ENCODE data around the gene MSRB1. TPM values are rescaled to one million over a fixed set of nuclear protein-coding genes. Genes with fewer than 3 reads are reported as not detected.
A peak's percentile ranks its signal among the peaks of the same experiment; 100 is the strongest.

The MSRB1 gene
- total RNA-seq, 5 donors from 2014 or later (not counting 1 experiment from before 2014, with no cell fraction given): 5.6 to 11.9 (median 9.6) TPM

GRCh38 chr16:1914988-1915387 is 28.0 kb downstream of the MSRB1 start:
- DNase-seq (no peak), ATAC-seq (replicated peaks in 1 of 4) (no peak)
- Mint-ChIP-seq H3K36me3 (no peaks in the 10 kb centered on the region), H3K9me3 (no peaks in the 10 kb centered on the region), H3K27ac (no peak overlapping the region), H3K4me3 (no peak overlapping the region), H3K27me3 (peaks cover 23 to 44% of the 10 kb centered on the region in 2 donors), H3K4me1 (peaks cover 0 to 3% (median 0%) of the 10 kb centered on the region in 3 donors)
- H3K27ac ChIP-seq (ENCODE audit: low read length): no peak overlapping the region
- H3K9me3 ChIP-seq: no peaks in the 10 kb centered on the region
- POLR2A ChIA-PET: no interaction called here
- CTCF ChIA-PET: no interaction called here
- H3K27me3 ChIP-seq (replicated peaks in 1 of 2; ENCODE audit: control insufficient read depth in 2 of 2, extremely low read depth in 1 of 2, insufficient read depth in 2 of 2, low read length in 1 of 2): peaks cover 9 to 62% of the 10 kb centered on the region in 2 experiments
- H3K36me3 ChIP-seq (ENCODE audit: control insufficient read depth in 2 of 2, extremely low read depth in 1 of 2, insufficient read depth in 1 of 2, low read length in 1 of 2): no peaks in the 10 kb centered on the region
- H3K4me3 ChIP-seq (ENCODE audit: control insufficient read depth in 1 of 2, extremely low read depth in 1 of 2, low read length in 1 of 2): no peak overlapping the region
- H3K4me1 ChIP-seq (ENCODE audit: control insufficient read depth in 1 of 2, extremely low read depth in 1 of 2, insufficient read depth in 2 of 2, low read length in 2 of 2): peaks cover 0 to 5% of the 10 kb centered on the region in 2 experiments
- 54% methylated on average over 4 of the region's 8 CpGs for WGBS (ENCODE audit: insufficient coverage)

- WGBS (ENCODE audit: insufficient coverage): 45% methylated on average over 7 of the region's 15 CpGs
Observed at GRCh38 chr16:1914084-1914608, 28.9 kb downstream of the MSRB1 start.

GRCh38 chr16:1913327-1914083 is 29.5 kb downstream of the MSRB1 start:
- Mint-ChIP-seq H3K27ac (no peak overlapping the region), H3K27me3 (peaks cover 28 to 41% of the 10 kb centered on the region in 2 donors), H3K36me3 (no peaks in the 10 kb centered on the region), H3K4me3 (no peak overlapping the region), H3K9me3 (no peaks in the 10 kb centered on the region), H3K4me1 (peaks cover 0 to 3% (median 0%) of the 10 kb centered on the region in 3 donors)
- ChIA-PET CTCF (no interaction called here), POLR2A (no interaction called here)
- no peaks in the 10 kb centered on the region for H3K36me3 ChIP-seq (ENCODE audit: control insufficient read depth in 2 of 2, extremely low read depth in 1 of 2, insufficient read depth in 1 of 2, low read length in 1 of 2)
- H3K9me3 ChIP-seq: no peaks in the 10 kb centered on the region
- H3K4me1 ChIP-seq (ENCODE audit: control insufficient read depth in 1 of 2, extremely low read depth in 1 of 2, insufficient read depth in 2 of 2, low read length in 2 of 2): peaks cover 0 to 1% of the 10 kb centered on the region in 2 experiments
- 68% methylated on average over 12 of the region's 21 CpGs for WGBS (ENCODE audit: insufficient coverage)
- H3K27me3 ChIP-seq (replicated peaks in 1 of 2; ENCODE audit: control insufficient read depth in 2 of 2, extremely low read depth in 1 of 2, insufficient read depth in 2 of 2, low read length in 1 of 2): peaks cover 9 to 62% of the 10 kb centered on the region in 2 experiments
- no peak overlapping the region for H3K27ac ChIP-seq (ENCODE audit: low read length)
- ATAC-seq (replicated peaks in 1 of 4) (peak in 1 of 4 experiments; percentile 13), DNase-seq (no peak)
- no peak overlapping the region for H3K4me3 ChIP-seq (ENCODE audit: control insufficient read depth in 1 of 2, extremely low read depth in 1 of 2, low read length in 1 of 2)

More at GRCh38 chr16:1914084-1914608, 28.9 kb downstream of the MSRB1 start:
- Mint-ChIP-seq H3K27me3 (peaks cover 23 to 43% of the 10 kb centered on the region in 2 donors), H3K4me1 (peaks cover 0 to 3% (median 0%) of the 10 kb centered on the region in 3 donors), H3K27ac (no peak overlapping the region), H3K9me3 (no peaks in the 10 kb centered on the region), H3K36me3 (no peaks in the 10 kb centered on the region), H3K4me3 (no peak overlapping the region)
- DNase-seq (no peak), ATAC-seq (replicated peaks in 1 of 4) (no peak)
- Histone ChIP-seq H3K27me3 (replicated peaks in 1 of 2; ENCODE audit: control insufficient read depth in 2 of 2, extremely low read depth in 1 of 2, insufficient read depth in 2 of 2, low read length in 1 of 2) (peaks cover 9 to 62% of the 10 kb centered on the region in 2 experiments), H3K36me3 (ENCODE audit: control insufficient read depth in 2 of 2, extremely low read depth in 1 of 2, insufficient read depth in 1 of 2, low read length in 1 of 2) (no peaks in the 10 kb centered on the region), H3K4me1 (ENCODE audit: control insufficient read depth in 1 of 2, extremely low read depth in 1 of 2, insufficient read depth in 2 of 2, low read length in 2 of 2) (peaks cover 0 to 5% of the 10 kb centered on the region in 2 experiments), H3K9me3 (no peaks in the 10 kb centered on the region), H3K27ac (ENCODE audit: low read length) (no peak overlapping the region), H3K4me3 (ENCODE audit: control insufficient read depth in 1 of 2, extremely low read depth in 1 of 2, low read length in 1 of 2) (no peak overlapping the region)
- ChIA-PET POLR2A (no interaction called here), CTCF (no interaction called here)

- peaks cover 0 to 3% (median 0%) of the 10 kb centered on the region in 3 donors for H3K4me1 Mint-ChIP-seq
- no peaks in the 10 kb centered on the region for H3K9me3 Mint-ChIP-seq
- no peak for ATAC-seq (replicated peaks in 1 of 4)
- H3K9me3 ChIP-seq: no peaks in the 10 kb centered on the region
- H3K27ac Mint-ChIP-seq: no peak overlapping the region
- H3K27ac ChIP-seq (ENCODE audit: low read length): no peak overlapping the region
- no peaks in the 10 kb centered on the region for H3K4me1 ChIP-seq (ENCODE audit: control insufficient read depth in 1 of 2, extremely low read depth in 1 of 2, insufficient read depth in 2 of 2, low read length in 2 of 2)
- H3K4me3 ChIP-seq (ENCODE audit: control insufficient read depth in 1 of 2, extremely low read depth in 1 of 2, low read length in 1 of 2): no peak overlapping the region
- CTCF ChIA-PET: no interaction called here
- H3K27me3 Mint-ChIP-seq: peaks cover 28 to 41% of the 10 kb centered on the region in 2 donors
- H3K36me3 Mint-ChIP-seq: no peaks in the 10 kb centered on the region
- no peak overlapping the region for H3K4me3 Mint-ChIP-seq
- peaks cover 9 to 67% of the 10 kb centered on the region in 2 experiments for H3K27me3 ChIP-seq (replicated peaks in 1 of 2; ENCODE audit: control insufficient read depth in 2 of 2, extremely low read depth in 1 of 2, insufficient read depth in 2 of 2, low read length in 1 of 2)
- 81% methylated on average over 12 of the region's 17 CpGs for whole genome bisulfite sequencing (ENCODE audit: insufficient coverage)
- DNase-seq: no peak
- H3K36me3 ChIP-seq (ENCODE audit: control insufficient read depth in 2 of 2, extremely low read depth in 1 of 2, insufficient read depth in 1 of 2, low read length in 1 of 2): no peaks in the 10 kb centered on the region
- POLR2A ChIA-PET: no interaction called here
Observed at GRCh38 chr16:1912215-1912543, 30.8 kb downstream of the MSRB1 start.

- POLR2A ChIA-PET: no interaction called here
- H3K4me1 Mint-ChIP-seq: no peaks in the 10 kb centered on the region
- Histone ChIP-seq H3K9me3 (no peaks in the 10 kb centered on the region), H3K4me3 (ENCODE audit: control insufficient read depth in 1 of 2, extremely low read depth in 1 of 2, low read length in 1 of 2) (no peak overlapping the region), H3K27ac (ENCODE audit: low read length) (no peak overlapping the region), H3K36me3 (ENCODE audit: control insufficient read depth in 2 of 2, extremely low read depth in 1 of 2, insufficient read depth in 1 of 2, low read length in 1 of 2) (no peaks in the 10 kb centered on the region), H3K4me1 (ENCODE audit: control insufficient read depth in 1 of 2, extremely low read depth in 1 of 2, insufficient read depth in 2 of 2, low read length in 2 of 2) (no peaks in the 10 kb centered on the region), H3K27me3 (replicated peaks in 1 of 2; ENCODE audit: control insufficient read depth in 2 of 2, extremely low read depth in 1 of 2, insufficient read depth in 2 of 2, low read length in 1 of 2) (peaks cover 4 to 67% of the 10 kb centered on the region in 2 experiments)
- no peaks in the 10 kb centered on the region for H3K36me3 Mint-ChIP-seq
- DNase-seq: no peak
- CTCF ChIA-PET: interaction anchor here in 1 of 2 donors (0.6 to 0.7 kb wide), 2 partner anchors 46 to 1331 kb away, joined by 5 to 7 read pairs; no protein-coding TSS in a partner anchor
- H3K27ac Mint-ChIP-seq: no peak overlapping the region
- WGBS (ENCODE audit: insufficient coverage): 89% methylated on average over 49 of the region's 59 CpGs
- H3K4me3 Mint-ChIP-seq: no peak overlapping the region
- no peaks in the 10 kb centered on the region for H3K9me3 Mint-ChIP-seq
- H3K27me3 Mint-ChIP-seq: peaks cover 23 to 39% of the 10 kb centered on the region in 2 donors
- ATAC-seq (replicated peaks in 1 of 4): no peak
Observed at GRCh38 chr16:1911467-1912214, 31.4 kb downstream of the MSRB1 start.

- ChIA-PET CTCF (no interaction called here), POLR2A (no interaction called here)
- whole genome bisulfite sequencing (ENCODE audit: insufficient coverage): 87% methylated on average over 12 of the region's 18 CpGs
- Mint-ChIP-seq H3K4me3 (no peak overlapping the region), H3K36me3 (no peaks in the 10 kb centered on the region), H3K9me3 (no peaks in the 10 kb centered on the region), H3K27me3 (peaks cover 5 to 24% of the 10 kb centered on the region in 2 donors), H3K4me1 (no peaks in the 10 kb centered on the region), H3K27ac (no peak overlapping the region)
- H3K27ac ChIP-seq (ENCODE audit: low read length): no peak overlapping the region
- H3K9me3 ChIP-seq: no peaks in the 10 kb centered on the region
- peaks cover 0 to 59% of the 10 kb centered on the region in 2 experiments for H3K27me3 ChIP-seq (replicated peaks in 1 of 2; ENCODE audit: control insufficient read depth in 2 of 2, extremely low read depth in 1 of 2, insufficient read depth in 2 of 2, low read length in 1 of 2)
- ATAC-seq (replicated peaks in 1 of 4) (no peak), DNase-seq (no peak)
- no peaks in the 10 kb centered on the region for H3K4me1 ChIP-seq (ENCODE audit: control insufficient read depth in 1 of 2, extremely low read depth in 1 of 2, insufficient read depth in 2 of 2, low read length in 2 of 2)
- H3K36me3 ChIP-seq (ENCODE audit: control insufficient read depth in 2 of 2, extremely low read depth in 1 of 2, insufficient read depth in 1 of 2, low read length in 1 of 2): no peaks in the 10 kb centered on the region
- H3K4me3 ChIP-seq (ENCODE audit: control insufficient read depth in 1 of 2, extremely low read depth in 1 of 2, low read length in 1 of 2): no peak overlapping the region
Observed at GRCh38 chr16:1909561-1910231, 33.3 kb downstream of the MSRB1 start.

Measured in T-cell (primary cell).